GM10266 (cell line): ENCODE results near the gene LRRC25.

Source experiments
- DNase-seq: peaks from one replicate; pipeline ENCODE4 v3.0.0; 2012; ENCODE audit errors: extremely low spot score
- CTCF ChIP-seq: IDR thresholded peaks from 2 replicates; pipeline ENCODE4 v1.5.1; 2012; ENCODE audit warnings: mild to moderate bottlenecking, low read depth; ENCODE audit not compliant: control insufficient read depth, insufficient read depth; ENCODE audit errors: missing control alignments

LRRC25 gene

GRCh38 chr19:18420930-18421329 lies 23.5 kb upstream of the LRRC25 start:
- TF ChIP-seq CTCF, result no peak
- no peak for DNase-seq

DNA sequence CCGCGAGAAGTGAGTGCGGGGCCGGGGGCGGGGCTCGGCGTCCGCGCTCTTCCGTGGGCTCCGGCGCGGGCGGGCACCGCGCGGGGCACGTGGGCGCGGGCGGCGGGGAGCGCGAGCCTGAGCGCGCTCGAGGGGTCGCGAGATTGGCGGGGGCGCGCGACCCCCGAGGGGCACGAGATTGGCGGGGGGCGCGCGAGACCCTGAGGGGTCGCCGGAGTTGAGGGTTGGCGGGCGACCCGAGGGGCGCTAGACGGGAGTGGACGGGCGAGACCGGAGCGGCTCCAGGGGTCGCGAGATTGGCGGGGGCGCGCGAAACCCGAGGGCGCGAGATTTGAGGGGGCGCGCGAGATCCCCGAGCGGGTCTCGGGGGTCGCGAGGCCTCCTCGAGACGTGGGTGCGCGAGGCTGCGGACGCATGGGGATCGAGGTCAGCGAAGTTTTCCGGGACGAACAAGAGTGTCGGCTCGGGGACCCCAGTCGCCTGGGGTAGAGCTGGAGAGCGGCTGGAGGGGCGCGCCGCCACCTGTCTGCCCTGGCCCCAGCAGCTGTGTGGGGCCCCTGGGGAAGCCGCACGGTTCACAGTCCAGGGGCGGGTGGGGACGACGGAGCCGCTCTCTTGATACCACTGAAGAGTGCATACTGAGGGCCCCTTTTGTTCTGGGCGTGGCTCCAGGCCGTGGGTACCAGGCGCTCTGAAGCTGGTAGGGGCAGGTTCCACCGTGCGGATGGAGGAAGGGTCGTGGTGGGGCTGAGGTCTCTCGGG lies 22.5 kb upstream of the LRRC25 start:
- no peak for DNase-seq
- TF ChIP-seq CTCF, result no peak

DNA sequence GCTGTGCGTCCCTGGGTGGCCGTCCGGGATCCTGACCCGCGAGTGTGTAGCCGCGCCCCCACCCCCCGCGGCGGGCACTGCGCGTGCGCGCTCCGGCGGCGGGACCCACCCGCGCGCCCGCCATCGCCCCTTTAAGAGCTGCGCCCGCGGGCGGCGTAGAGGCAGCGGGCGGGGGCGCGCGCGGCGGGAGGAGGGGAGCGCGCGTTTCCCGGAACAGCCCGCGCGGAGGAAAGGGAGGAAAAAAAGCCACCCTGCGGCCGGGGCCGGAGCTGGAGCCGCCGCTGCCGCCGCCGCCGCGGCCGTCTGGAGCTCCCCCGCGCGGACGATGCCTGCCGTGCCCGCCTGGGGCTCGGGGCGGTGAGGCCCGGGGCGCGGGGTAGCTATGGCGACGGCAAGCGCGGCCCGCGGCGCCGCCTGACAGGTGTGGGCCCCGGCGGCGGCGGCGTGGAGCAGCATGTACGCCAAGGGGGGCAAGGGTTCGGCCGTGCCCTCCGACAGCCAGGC lies 21.8 kb upstream of the LRRC25 start, which contains the start of gene SSBP4:
TSS of gene SSBP4 (plus strand) at position 204 of the 504 bp plus-strand sequence. CDS start at position 455, 251 bp downstream.
- TF ChIP-seq CTCF, result peak; percentile 46
- peak; percentile 97 for DNase-seq

DNA sequence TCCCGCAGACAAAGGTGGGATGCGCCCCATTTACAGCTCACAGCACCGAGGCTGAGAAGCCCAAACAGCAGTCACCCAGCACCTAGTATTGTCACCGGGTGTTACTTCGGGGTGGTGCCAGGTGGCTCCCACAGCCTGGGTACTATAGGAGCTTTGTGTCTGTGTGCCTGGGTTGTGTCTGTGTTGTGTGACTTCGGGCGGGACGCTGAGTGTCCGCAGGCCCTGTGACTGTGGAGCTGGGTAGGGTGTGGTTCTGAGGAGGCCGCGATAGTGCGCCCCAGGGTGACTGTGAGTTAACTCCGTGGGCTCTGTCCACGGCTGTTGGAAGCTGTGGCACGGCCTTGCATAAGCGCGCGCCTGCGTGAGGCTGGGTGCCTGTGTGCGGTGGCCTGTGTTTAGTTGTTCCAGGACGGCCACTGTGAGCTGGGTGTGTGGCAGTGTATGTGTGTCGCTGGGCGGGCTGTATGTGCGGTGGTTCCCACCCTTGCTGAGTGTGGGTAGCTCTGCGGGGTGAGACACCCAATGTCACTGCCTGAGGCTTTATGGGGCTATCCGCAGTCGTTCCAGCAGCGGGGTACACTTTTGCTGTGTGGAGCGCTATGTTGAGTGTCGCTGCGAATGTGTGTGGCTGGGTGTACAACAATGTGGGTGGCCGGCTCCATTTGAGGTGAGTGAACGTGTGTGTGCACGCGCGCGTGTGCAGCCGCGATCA lies 21.2 kb upstream of the LRRC25 start:
- no peak for TF ChIP-seq CTCF
- DNase-seq, result no peak

- TF ChIP-seq CTCF, result no peak
- DNase-seq, result no peak
Measured at GRCh38 chr19:18418029-18418482, 20.6 kb upstream of the LRRC25 start.

DNA sequence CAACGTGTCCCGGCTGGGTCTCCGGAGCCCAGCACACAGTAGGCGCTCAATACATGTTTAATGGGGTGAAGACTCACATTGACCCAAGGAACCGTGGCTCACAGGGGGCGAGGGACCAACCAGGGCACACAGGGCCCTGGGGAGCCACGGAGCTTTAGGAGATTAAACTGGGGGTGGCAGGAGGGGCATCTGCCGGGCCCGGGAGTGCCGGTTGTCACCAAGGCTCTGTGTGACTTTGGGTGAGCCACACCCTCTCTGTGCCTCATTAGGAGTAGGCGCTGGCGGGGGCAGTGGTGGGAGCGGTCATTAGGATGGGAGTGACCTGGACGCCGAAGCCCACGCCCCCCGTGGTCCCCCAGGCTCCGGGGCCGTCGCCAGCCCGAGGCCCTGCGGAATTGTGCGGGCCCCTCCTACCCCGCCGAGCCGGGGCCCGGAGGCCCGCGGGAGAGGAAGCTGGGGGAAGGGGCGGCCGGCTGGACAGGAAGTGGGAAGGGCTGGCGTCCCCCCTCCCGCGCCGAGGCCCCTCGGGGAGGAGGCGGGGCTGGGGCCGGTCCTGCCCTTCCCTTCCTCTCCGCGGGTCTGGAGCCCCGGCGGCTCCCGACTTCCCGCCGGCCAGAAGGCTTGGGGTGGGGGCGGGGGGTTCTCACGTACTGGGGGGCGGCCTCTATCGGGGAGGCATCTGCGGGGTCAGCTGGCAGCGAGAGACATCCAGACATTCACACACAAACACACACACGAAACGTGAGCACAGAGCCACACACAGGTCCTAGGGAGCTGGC lies 20.0 kb upstream of the LRRC25 start:
- peak; percentile 87 for DNase-seq
- TF ChIP-seq CTCF, result no peak
